Breast epithelium (tissue), 4 donors: ENCODE results near the gene ACKR1. TPM values are rescaled to one million over a fixed set of nuclear protein-coding genes. Genes with fewer than 3 reads are reported as not detected.

Source experiments
- DNase-seq, 2 donors: peaks; one replicate each; pipeline ENCODE4 v3.0.0-alpha.2; 2019; ENCODE audit warnings: low spot score in 2 of 2
- H3K27ac ChIP-seq, 2 donors: fragments of 200-600 bp; sonication (generic) in 1 of 2; one replicate each; pipeline ENCODE4 v1.5.1; 2016 to 2019; ENCODE audit warnings: mild to moderate bottlenecking in 1 of 2
- H3K27me3 ChIP-seq, 2 donors: fragments of 200-600 bp; sonication (generic) in 1 of 2; one replicate each; pipeline versions ENCODE4 v1.5.1 to v1.6.0; 2017 to 2019; ENCODE audit warnings: control low read depth in 1 of 2, mild to moderate bottlenecking in 1 of 2
- H3K36me3 ChIP-seq: fragments of 200-600 bp; one replicate; pipeline ENCODE4 v1.5.1; 2019
- H3K4me1 ChIP-seq, 2 donors: fragments of 200-600 bp; sonication (generic); one replicate each; pipeline ENCODE4 v1.5.1; 2016 to 2019; ENCODE audit warnings: control low read depth in 1 of 2
- H3K4me3 ChIP-seq, 3 donors: fragments of 200-600 bp; sonication (generic); 1 replicate in 2 of 3; 2 replicates in 1 of 3; pipeline ENCODE4 v1.5.1; 2016 to 2019; ENCODE audit warnings: mild to moderate bottlenecking in 3 of 3, moderate library complexity in 2 of 3
- H3K9me3 ChIP-seq, 2 donors: fragments of 200-600 bp; sonication (generic) in 1 of 2; one replicate each; pipeline ENCODE4 v1.5.1; 2016 to 2019; ENCODE audit warnings: control low read depth in 1 of 2
- CTCF ChIP-seq, 3 donors: fragments of 450-650 bp; IDR thresholded peaks; one replicate each; pipeline ENCODE4 v1.5.1; 2016 to 2017; ENCODE audit warnings: antibody characterized with exemption in 3 of 3, mild to moderate bottlenecking in 3 of 3, moderate library complexity in 3 of 3
- POLR2A ChIP-seq: fragments of 450-650 bp; IDR thresholded peaks from one replicate; pipeline ENCODE4 v1.6.1; 2016; ENCODE audit warnings: antibody characterized with exemption, mild to moderate bottlenecking, moderate library complexity
- POLR2AphosphoS5 ChIP-seq, 3 donors: sonication (generic); formaldehyde crosslinking; IDR thresholded peaks; one replicate each; pipeline ENCODE4 v1.6.1; 2017; ENCODE audit warnings: antibody characterized with exemption in 3 of 3
- intact Hi-C: fragments of 100-400 bp; cut with DNase I; formaldehyde crosslinking; loops from one replicate; pipeline ENCODE4 v1.15.1; 2023; ENCODE audit warnings: low total_unique reads
- total RNA-seq, 3 donors: library from RNA; depleted of rRNA; stranded (reverse); fragments of >200 nt; gene quantifications; one replicate each; pipeline ENCODE4 v1.1.0, GENCODE V29; 2016

ACKR1 gene
- total RNA-seq, 3 donors from 2014 or later, result 32.3 to 83.2 (median 81.9) TPM

- H3K36me3 ChIP-seq, result no peaks in the 10 kb centered on the region
- DNase-seq, result no peak
- intact Hi-C loops, result no loop called here
- H3K4me3 ChIP-seq, result no peak overlapping the region
- no peak overlapping the region for H3K27ac ChIP-seq
- no peaks in the 10 kb centered on the region for H3K4me1 ChIP-seq
- no peak for TF ChIP-seq CTCF (IDR thresholded peaks at IDR 0.05)
- no peak for TF ChIP-seq POLR2A
- no peak for TF ChIP-seq POLR2AphosphoS5 (IDR thresholded peaks at IDR 0.05)
- H3K9me3 ChIP-seq, result no peaks in the 10 kb centered on the region
- peaks cover 0 to 6% of the 10 kb centered on the region in 2 donors for H3K27me3 ChIP-seq
These were observed 41.0 kb upstream of the ACKR1 start for GRCh38 chr1:159163614-159164228.

GRCh38 chr1:159168043-159168442, 36.6 kb upstream of the ACKR1 start:
- peak in 1 of 2 donors; percentile 57 for DNase-seq
- no peak overlapping the region for H3K27ac ChIP-seq
- peaks cover 11 to 43% of the 10 kb centered on the region in 2 donors for H3K27me3 ChIP-seq
- TF ChIP-seq CTCF (IDR thresholded peaks at IDR 0.05) (no peak), POLR2A (no peak), POLR2AphosphoS5 (IDR thresholded peaks at IDR 0.05) (no peak)
- intact Hi-C loops, result no loop called here
- H3K4me1 ChIP-seq, result no peaks in the 10 kb centered on the region
- H3K4me3 ChIP-seq, result no peak overlapping the region
- no peaks in the 10 kb centered on the region for H3K36me3 ChIP-seq
- no peaks in the 10 kb centered on the region for H3K9me3 ChIP-seq

- Histone ChIP-seq H3K4me1 (no peaks in the 10 kb centered on the region), H3K27ac (no peak overlapping the region), H3K4me3 (peak overlapping the region in 1 of 3 donors; percentile 51), H3K27me3 (peaks cover 11 to 63% of the 10 kb centered on the region in 2 donors), H3K36me3 (no peaks in the 10 kb centered on the region), H3K9me3 (no peaks in the 10 kb centered on the region)
- intact Hi-C loops, result no loop called here
- DNase-seq, result no peak
- TF ChIP-seq POLR2A (no peak), POLR2AphosphoS5 (IDR thresholded peaks at IDR 0.05) (no peak)
These were observed 34.0 kb upstream of the ACKR1 start for GRCh38 chr1:159170639-159171038.

- Histone ChIP-seq H3K4me1 (no peaks in the 10 kb centered on the region), H3K9me3 (no peaks in the 10 kb centered on the region), H3K27ac (no peak within 1 kb of the TSS), H3K4me3 (peak within 1 kb of the TSS; percentile 51 to 60 (median 52)), H3K36me3 (no peaks in the 10 kb centered on the region), H3K27me3 (peaks cover 11 to 63% of the 10 kb centered on the region in 2 donors)
- TF ChIP-seq CTCF (IDR thresholded peaks at IDR 0.05), result no peak
- no peak for TF ChIP-seq POLR2AphosphoS5 (IDR thresholded peaks at IDR 0.05)
- no peak for TF ChIP-seq POLR2A
- DNase-seq, result no peak
- intact Hi-C loops, result no loop called here
These were observed 33.4 kb upstream of the ACKR1 start, which contains the start of gene CADM3 for GRCh38 chr1:159171254-159171687. Gene CADM3 (plus strand): TSS chr1:159171615. CDS start chr1:159171766, 151 bp downstream.

GRCh38 chr1:159171688-159172501, 32.8 kb upstream of the ACKR1 start:
- TF ChIP-seq POLR2AphosphoS5 (IDR thresholded peaks at IDR 0.05), result no peak
- Histone ChIP-seq H3K27ac (no peak overlapping the region), H3K27me3 (peaks cover 11 to 63% of the 10 kb centered on the region in 2 donors), H3K4me3 (peak overlapping the region; percentile 51 to 60 (median 52)), H3K4me1 (no peaks in the 10 kb centered on the region), H3K9me3 (no peaks in the 10 kb centered on the region), H3K36me3 (no peaks in the 10 kb centered on the region)
- DNase-seq, result no peak
- intact Hi-C loops, result no loop called here
